ENCODE data around the gene LIMK1. TPM values are rescaled to one million over a fixed set of nuclear protein-coding genes. Genes with fewer than 3 reads are reported as not detected.

Gene LIMK1
- polyA plus RNA-seq, 1 donor (not counting 4 experiments of a cell fraction or from before 2014, with no cell fraction given): 13.3 TPM

- H3K9me3 ChIP-seq (ENCODE audit: control insufficient read depth, low read depth, low read length): no peaks in the 10 kb centered on the region
- no peaks in the 10 kb centered on the region for H4K20me1 ChIP-seq (ENCODE audit: control insufficient read depth, extremely low read depth, insufficient read depth, low read length)
- no peak for DNase-seq (ENCODE audit: low read depth, low spot score)
- TF ChIP-seq CTCF (optimal IDR thresholded peaks at IDR 0.05 in 1 of 3, IDR thresholded peaks at IDR 0.05 in 1 of 3, conservative IDR thresholded peaks at IDR 0.05 in 1 of 3; ENCODE audit: extremely low read depth in 1 of 3, insufficient read depth in 2 of 3, low read length in 3 of 3) (no peak), EZH2 (IDR thresholded peaks at IDR 0.05; ENCODE audit: low read length) (no peak)
- H3K27ac ChIP-seq (ENCODE audit: control insufficient read depth, insufficient read depth, low read length): no peak overlapping the region
- no peak for FAIRE-seq
- no peaks in the 10 kb centered on the region for H3K36me3 ChIP-seq (ENCODE audit: control insufficient read depth in 2 of 2, extremely low read depth in 1 of 2, insufficient read depth in 2 of 2, low read length in 2 of 2)
- no peak overlapping the region for H2AFZ ChIP-seq (ENCODE audit: control insufficient read depth, low read length)
- H3K9me1 ChIP-seq (ENCODE audit: control insufficient read depth, extremely low read depth, insufficient read depth, low read length): no peaks in the 10 kb centered on the region
- H3K27me3 ChIP-seq (ENCODE audit: control insufficient read depth, extremely low read depth, insufficient read depth, low read length): peaks cover 39% of the 10 kb centered on the region
- H3K9ac ChIP-seq (ENCODE audit: control insufficient read depth, extremely low read depth, insufficient read depth, low read length): no peak overlapping the region
- no peaks in the 10 kb centered on the region for H3K4me1 ChIP-seq (ENCODE audit: control insufficient read depth, extremely low read depth, insufficient read depth, low read length)
- H3K79me2 ChIP-seq (ENCODE audit: control insufficient read depth, insufficient read depth, low read length): no peaks in the 10 kb centered on the region
- dilution Hi-C loops (cut with MboI; ENCODE audit: extremely low pct_ligation_motif_present, low sequenced_read_pairs): no loop called here
- H3K4me2 ChIP-seq (ENCODE audit: control insufficient read depth, extremely low read depth, insufficient read depth, low read depth, low read length): no peak overlapping the region
- H3K4me3 ChIP-seq (ENCODE audit: control insufficient read depth in 2 of 3, extremely low read depth in 1 of 3, insufficient read depth in 2 of 3, low read depth in 1 of 3, low read length in 3 of 3): no peak overlapping the region
Observed at GRCh38 chr7:74053589-74054186, 29.9 kb upstream of the LIMK1 start.

GRCh38 chr7:74056096-74056915 lies 27.3 kb upstream of the LIMK1 start:
- DNase-seq (ENCODE audit: low read depth, low spot score) (no peak), FAIRE-seq (no peak)
- H3K4me1 ChIP-seq (ENCODE audit: control insufficient read depth, extremely low read depth, insufficient read depth, low read length): peaks cover 12% of the 10 kb centered on the region
- H3K4me2 ChIP-seq (ENCODE audit: control insufficient read depth, extremely low read depth, insufficient read depth, low read depth, low read length): no peak overlapping the region
- H2AFZ ChIP-seq (ENCODE audit: control insufficient read depth, low read length): no peak overlapping the region
- no peaks in the 10 kb centered on the region for H3K79me2 ChIP-seq (ENCODE audit: control insufficient read depth, insufficient read depth, low read length)
- no peak overlapping the region for H3K9ac ChIP-seq (ENCODE audit: control insufficient read depth, extremely low read depth, insufficient read depth, low read length)
- H3K9me3 ChIP-seq (ENCODE audit: control insufficient read depth, low read depth, low read length): no peaks in the 10 kb centered on the region
- no peak overlapping the region for H3K4me3 ChIP-seq (ENCODE audit: control insufficient read depth in 2 of 3, extremely low read depth in 1 of 3, insufficient read depth in 2 of 3, low read depth in 1 of 3, low read length in 3 of 3)
- dilution Hi-C loops (cut with MboI; ENCODE audit: extremely low pct_ligation_motif_present, low sequenced_read_pairs): no loop called here
- H3K27me3 ChIP-seq (ENCODE audit: control insufficient read depth, extremely low read depth, insufficient read depth, low read length): peaks cover 35% of the 10 kb centered on the region
- TF ChIP-seq CTCF (optimal IDR thresholded peaks at IDR 0.05 in 1 of 3, IDR thresholded peaks at IDR 0.05 in 1 of 3, conservative IDR thresholded peaks at IDR 0.05 in 1 of 3; ENCODE audit: extremely low read depth in 1 of 3, insufficient read depth in 2 of 3, low read length in 3 of 3) (no peak), EZH2 (IDR thresholded peaks at IDR 0.05; ENCODE audit: low read length) (no peak)
- H3K27ac ChIP-seq (ENCODE audit: control insufficient read depth, insufficient read depth, low read length): no peak overlapping the region
- H4K20me1 ChIP-seq (ENCODE audit: control insufficient read depth, extremely low read depth, insufficient read depth, low read length): no peaks in the 10 kb centered on the region
- H3K9me1 ChIP-seq (ENCODE audit: control insufficient read depth, extremely low read depth, insufficient read depth, low read length): no peaks in the 10 kb centered on the region
- H3K36me3 ChIP-seq (ENCODE audit: control insufficient read depth in 2 of 2, extremely low read depth in 1 of 2, insufficient read depth in 2 of 2, low read length in 2 of 2): no peaks in the 10 kb centered on the region
